Sigmoid colon (tissue), 7 donors: Measurements from ENCODE around the gene MARK3. TPM values are rescaled to one million over a fixed set of nuclear protein-coding genes. Genes with fewer than 3 reads are reported as not detected.
A peak's percentile ranks its signal among the peaks of the same experiment; 100 is the strongest.

Experiments
- DNase-seq: peaks from one replicate; pipeline ENCODE4 v3.0.0-alpha.2; 2019
- H3K27ac ChIP-seq, 4 donors: fragments of 200-600 bp; sonication (generic); one replicate each; pipeline ENCODE4 v1.5.1; 2016 to 2019; ENCODE audit warnings: mild to moderate bottlenecking in 1 of 4
- H3K27me3 ChIP-seq, 3 donors: fragments of 200-600 bp; sonication (generic); one replicate each; pipeline ENCODE4 v1.5.1; 2019; ENCODE audit warnings: mild to moderate bottlenecking in 1 of 3
- H3K36me3 ChIP-seq, 4 donors: fragments of 200-600 bp; sonication (generic); one replicate each; pipeline ENCODE4 v1.5.1; 2016 to 2019
- H3K4me1 ChIP-seq, 4 donors: fragments of 200-600 bp; sonication (generic); one replicate each; pipeline ENCODE4 v1.5.1; 2017 to 2019
- H3K4me3 ChIP-seq, 4 donors: fragments of 200-600 bp; sonication (generic); one replicate each; pipeline ENCODE4 v1.5.1; 2017 to 2019; ENCODE audit warnings: mild to moderate bottlenecking in 2 of 4, moderate library complexity in 1 of 4
- H3K9me3 ChIP-seq, 4 donors: fragments of 200-600 bp in 3 of 4; sonication (generic) in 3 of 4; one replicate each; pipeline versions ENCODE4 v1.5.1 to v1.6.1; 2013 to 2019
- EP300 ChIP-seq, 4 donors: sonication (generic); formaldehyde crosslinking; IDR thresholded peaks; one replicate each; pipeline ENCODE4 v1.6.1; 2017; ENCODE audit warnings: antibody characterized with exemption in 4 of 4
- POLR2A ChIP-seq, 2 donors: fragments of 450-650 bp; IDR thresholded peaks; one replicate each; pipeline ENCODE4 v1.6.1; 2016; ENCODE audit warnings: antibody characterized with exemption in 2 of 2, mild to moderate bottlenecking in 2 of 2, moderate library complexity in 2 of 2
- POLR2AphosphoS5 ChIP-seq, 4 donors: sonication (generic); formaldehyde crosslinking; IDR thresholded peaks; one replicate each; pipeline ENCODE4 v1.6.1; 2017; ENCODE audit warnings: antibody characterized with exemption in 4 of 4
- WGBS, 2 donors: extraction: QIAGEN DNeasy Blood & Tissue Kit; methylation state at CpG; one replicate each; pipeline ENCODE4 v1.1.7; 2013; 5-methylcytosine and 5-hydroxymethylcytosine counted together
- intact Hi-C: fragments of 100-400 bp; cut with DNase I; formaldehyde crosslinking; loops from one replicate; pipeline ENCODE4 v1.15.1; 2023
- polyA plus RNA-seq, 3 donors: library from polyadenylated mRNA; stranded (reverse); fragments of 200-250 nt; gene quantifications; one replicate each; pipeline ENCODE4 v1.2.3, GENCODE V29; 2013
- small RNA-seq, 3 donors: library from RNA; depleted of rRNA; stranded (forward); fragments of <200 nt; gene quantifications; one replicate each; pipeline ENCODE3, GENCODE V24; 2016
- total RNA-seq, 4 donors: library from RNA; depleted of rRNA; stranded (reverse); fragments of >200 nt; gene quantifications; one replicate each; pipeline ENCODE4 v1.1.0, GENCODE V29; 2016
- TF ChIP-seq, protein P1 (sequence below), 4 experiments: fragments of 450-650 bp in 3 of 4; fragments of 200-600 bp in 1 of 4; IDR thresholded peaks; one replicate each; pipeline ENCODE4 v1.5.1; 2016 to 2019; ENCODE audit warnings: antibody characterized with exemption in 4 of 4, mild to moderate bottlenecking in 3 of 4, moderate library complexity in 2 of 4
- donor health status: healthy with polysubstance abuse.
- donor health status: Bipolar disorder and iron deficiency.
- donor health status: healthy.

The MARK3 gene
- total and polyA plus RNA-seq, 7 donors: 21.6 to 104 (median 66.7) TPM

DNA sequence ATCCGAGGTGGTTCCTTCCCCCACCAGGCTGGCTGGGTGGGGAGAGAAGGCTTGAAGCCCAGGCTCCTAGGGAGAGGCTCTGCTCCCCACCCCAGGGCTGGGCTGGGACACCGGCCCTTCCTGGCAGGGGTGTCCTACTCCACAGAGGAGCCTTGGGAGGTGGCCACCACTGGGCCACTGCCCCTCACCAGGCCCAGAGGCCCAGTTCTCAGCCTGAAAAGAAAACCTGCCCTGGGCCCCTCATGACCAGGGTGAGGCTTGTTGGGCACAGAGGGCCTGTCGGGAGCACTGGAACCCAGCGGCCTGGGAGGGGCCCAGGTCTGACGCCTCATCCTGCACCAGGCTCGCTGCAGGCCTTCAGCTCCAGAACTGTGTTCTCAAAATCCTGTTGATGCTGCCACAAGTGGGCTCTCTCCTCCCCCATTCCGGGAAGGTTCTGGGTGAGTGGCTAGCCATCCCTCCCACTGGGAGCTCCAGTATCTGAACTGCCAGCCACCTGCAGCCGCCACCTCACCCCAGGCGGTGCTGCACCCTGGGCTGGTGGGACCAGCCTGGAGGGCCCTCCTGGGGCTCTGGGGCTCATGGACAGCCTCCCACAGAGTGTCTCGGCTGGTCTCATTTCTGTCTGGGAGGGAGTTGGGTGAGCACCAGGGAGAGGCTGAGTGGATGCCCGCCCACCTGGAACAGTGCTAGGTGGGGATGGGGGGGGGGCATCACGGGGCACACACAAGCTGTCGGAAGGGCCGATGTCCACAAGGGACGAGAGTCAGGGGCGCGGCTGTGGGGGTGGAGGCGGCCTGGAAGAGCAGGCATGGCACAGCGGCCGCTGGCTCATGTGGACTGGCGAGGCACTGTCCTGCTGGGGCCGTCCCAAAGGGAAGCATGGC, 165.5 kb downstream of the MARK3 start:
- peaks cover 0 to 87% (median 70%) of the 10 kb centered on the region in 4 donors for H3K4me1 ChIP-seq
- intact Hi-C loops: no loop called here
- peak; percentile 81 for DNase-seq
- no peaks in the 10 kb centered on the region for H3K36me3 ChIP-seq
- WGBS, 2 donors: 75 to 77% methylated on average over 22 of the region's 22 CpGs
- no peaks in the 10 kb centered on the region for H3K27me3 ChIP-seq
- H3K9me3 ChIP-seq: no peaks in the 10 kb centered on the region
- H3K4me3 ChIP-seq: peak overlapping the region in 3 of 4 donors; percentile 1 to 40 (median 16)
- H3K27ac ChIP-seq: peak overlapping the region; percentile 87 to 98 (median 95)
- TF ChIP-seq POLR2A (IDR thresholded peaks at IDR 0.05): no peak
- TF ChIP-seq, protein P1, sequence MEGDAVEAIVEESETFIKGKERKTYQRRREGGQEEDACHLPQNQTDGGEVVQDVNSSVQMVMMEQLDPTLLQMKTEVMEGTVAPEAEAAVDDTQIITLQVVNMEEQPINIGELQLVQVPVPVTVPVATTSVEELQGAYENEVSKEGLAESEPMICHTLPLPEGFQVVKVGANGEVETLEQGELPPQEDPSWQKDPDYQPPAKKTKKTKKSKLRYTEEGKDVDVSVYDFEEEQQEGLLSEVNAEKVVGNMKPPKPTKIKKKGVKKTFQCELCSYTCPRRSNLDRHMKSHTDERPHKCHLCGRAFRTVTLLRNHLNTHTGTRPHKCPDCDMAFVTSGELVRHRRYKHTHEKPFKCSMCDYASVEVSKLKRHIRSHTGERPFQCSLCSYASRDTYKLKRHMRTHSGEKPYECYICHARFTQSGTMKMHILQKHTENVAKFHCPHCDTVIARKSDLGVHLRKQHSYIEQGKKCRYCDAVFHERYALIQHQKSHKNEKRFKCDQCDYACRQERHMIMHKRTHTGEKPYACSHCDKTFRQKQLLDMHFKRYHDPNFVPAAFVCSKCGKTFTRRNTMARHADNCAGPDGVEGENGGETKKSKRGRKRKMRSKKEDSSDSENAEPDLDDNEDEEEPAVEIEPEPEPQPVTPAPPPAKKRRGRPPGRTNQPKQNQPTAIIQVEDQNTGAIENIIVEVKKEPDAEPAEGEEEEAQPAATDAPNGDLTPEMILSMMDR (IDR thresholded peaks at IDR 0.05): no peak
- TF ChIP-seq POLR2AphosphoS5 (IDR thresholded peaks at IDR 0.05): no peak
- TF ChIP-seq EP300 (IDR thresholded peaks at IDR 0.05): no peak

DNA sequence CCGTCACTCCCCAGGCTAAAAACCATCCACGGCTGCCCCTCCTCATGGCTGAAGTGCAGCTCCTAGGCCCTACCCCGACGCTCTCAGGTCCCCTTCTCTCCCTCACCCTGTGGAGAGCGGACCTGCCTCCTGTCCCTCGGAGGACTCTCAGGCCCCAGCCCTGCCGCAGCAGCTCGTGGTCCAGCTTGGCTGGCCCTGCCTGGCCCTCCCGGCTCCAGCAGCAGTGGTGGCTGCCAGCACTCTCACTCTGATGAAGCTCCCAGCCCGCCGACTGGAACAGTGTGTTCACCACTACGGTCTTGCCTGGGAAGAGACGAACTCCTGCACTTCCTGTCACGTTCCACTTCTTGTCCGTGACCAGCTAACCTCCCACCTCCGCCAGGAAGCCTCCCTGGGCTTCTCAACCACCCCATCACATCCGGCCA, 166.1 kb downstream of the MARK3 start:
- no peaks in the 10 kb centered on the region for H3K9me3 ChIP-seq
- peak overlapping the region; percentile 87 to 98 (median 95) for H3K27ac ChIP-seq
- intact Hi-C loops: no loop called here
- WGBS, 2 donors: 85 to 88% methylated on average over 17 of the region's 17 CpGs
- peak overlapping the region in 3 of 4 donors; percentile 1 to 40 (median 16) for H3K4me3 ChIP-seq
- H3K4me1 ChIP-seq: peaks cover 0 to 85% (median 70%) of the 10 kb centered on the region in 4 donors
- DNase-seq: peak; percentile 97
- no peaks in the 10 kb centered on the region for H3K27me3 ChIP-seq
- peak in 1 of 4 donors; percentile 46 for TF ChIP-seq EP300 (IDR thresholded peaks at IDR 0.05)
- TF ChIP-seq, protein P1 (IDR thresholded peaks at IDR 0.05): no peak
- TF ChIP-seq POLR2AphosphoS5 (IDR thresholded peaks at IDR 0.05): peak; percentile 69 to 85 (median 78)
- TF ChIP-seq POLR2A (IDR thresholded peaks at IDR 0.05): peak in 1 of 2 donors; percentile 16
- no peaks in the 10 kb centered on the region for H3K36me3 ChIP-seq

- no peaks in the 10 kb centered on the region for H3K27me3 ChIP-seq
- H3K4me3 ChIP-seq: peak overlapping the region in 2 of 4 donors; percentile 16 to 40
- intact Hi-C loops: no loop called here
Observed at GRCh38 chr14:103552011-103552845, 167.0 kb downstream of the MARK3 start.

GRCh38 chr14:103552846-103553210, 167.6 kb downstream of the MARK3 start:
- peak overlapping the region; percentile 87 to 98 (median 95) for H3K27ac ChIP-seq
- H3K4me1 ChIP-seq: peaks cover 0 to 90% (median 74%) of the 10 kb centered on the region in 4 donors
- intact Hi-C loops: no loop called here

More at GRCh38 chr14:103552011-103552845, 167.0 kb downstream of the MARK3 start:
- Histone ChIP-seq H3K9me3 (no peaks in the 10 kb centered on the region), H3K4me1 (peaks cover 0 to 85% (median 69%) of the 10 kb centered on the region in 4 donors), H3K27ac (peak overlapping the region; percentile 87 to 98 (median 95)), H3K36me3 (no peaks in the 10 kb centered on the region)
- peak; percentile 83 for DNase-seq
- 82 to 84% methylated on average over 18 of the region's 18 CpGs for WGBS, 2 donors
- TF ChIP-seq POLR2AphosphoS5 (IDR thresholded peaks at IDR 0.05): peak in 2 of 4 donors; percentile 29 to 35
- TF ChIP-seq, protein P1 (IDR thresholded peaks at IDR 0.05): no peak
- no peak for TF ChIP-seq POLR2A (IDR thresholded peaks at IDR 0.05)
- TF ChIP-seq EP300 (IDR thresholded peaks at IDR 0.05): no peak

More at GRCh38 chr14:103552846-103553210, 167.6 kb downstream of the MARK3 start:
- 97% methylated on average over 11 of the region's 11 CpGs for WGBS, 2 donors
- TF ChIP-seq, protein P1 (IDR thresholded peaks at IDR 0.05): no peak
- TF ChIP-seq POLR2AphosphoS5 (IDR thresholded peaks at IDR 0.05) (no peak), EP300 (IDR thresholded peaks at IDR 0.05) (no peak), POLR2A (IDR thresholded peaks at IDR 0.05) (no peak)
- H3K4me3 ChIP-seq: peak overlapping the region in 1 of 4 donors; percentile 40
- no peaks in the 10 kb centered on the region for H3K27me3 ChIP-seq
- H3K36me3 ChIP-seq: no peaks in the 10 kb centered on the region
- no peaks in the 10 kb centered on the region for H3K9me3 ChIP-seq
- DNase-seq: no peak

Small RNA genes within 50 kb of the gene (small RNA-seq; reads per million reads assigned to genes)
- gene RNU7-160P (0 reads per million in 3 donors), gene SNORA28 (7.7 to 19.8 (median 13.6) reads per million in 3 donors)

Other genes starting within 250 kb of the MARK3 start
- 100 to 1,000 TPM; 170 to 305 (median 215) TPM for gene EIF5, start 51.2 kb upstream of the MARK3 start, total RNA-seq
- 100 to 1,000 TPM in 1 of 3 donors, 10 to 100 TPM in 2; 70.3 to 138 (median 87.2) TPM for gene EIF5, start 51.2 kb upstream of the MARK3 start, polyA plus RNA-seq
- 1,000 to 10,000 TPM; 1,303 to 1,696 (median 1,494) TPM for gene CKB, start 137.4 kb downstream of the MARK3 start, total RNA-seq
- gene CKB, start 137.4 kb downstream of the MARK3 start, polyA plus RNA-seq: 1,000 to 10,000 TPM in 2 of 3 donors, 100 to 1,000 TPM in 1; 905 to 2,176 (median 1,086) TPM
- 10 to 100 TPM; 20.2 to 27.2 (median 22.7) TPM for gene TRMT61A, start 143.8 kb downstream of the MARK3 start, total RNA-seq
- gene TRMT61A, start 143.8 kb downstream of the MARK3 start, polyA plus RNA-seq: 10 to 100 TPM in 1 of 3 donors, 1 to 10 TPM in 2; 4.2 to 18.1 (median 8.4) TPM
- 10 to 100 TPM; 18.6 to 27.1 (median 24.9) TPM for gene BAG5, start 177.2 kb downstream of the MARK3 start, total RNA-seq
- 10 to 100 TPM; 13.2 to 15.6 (median 14.6) TPM for gene BAG5, start 177.2 kb downstream of the MARK3 start, polyA plus RNA-seq
- gene COA8, start 177.5 kb downstream of the MARK3 start, total RNA-seq: 10 to 100 TPM; 35.7 to 39.0 (median 37.5) TPM
- gene COA8, start 177.5 kb downstream of the MARK3 start, polyA plus RNA-seq: 10 to 100 TPM; 33.9 to 67.3 (median 65.7) TPM
- gene KLC1, start 243.8 kb downstream of the MARK3 start, total RNA-seq: 100 to 1,000 TPM; 216 to 399 (median 277) TPM
- gene KLC1, start 243.8 kb downstream of the MARK3 start, polyA plus RNA-seq: 10 to 100 TPM; 25.0 to 81.2 (median 37.8) TPM